NK-92 (cell line): ENCODE data around the gene KRT13.

Source experiments
- DNase-seq: peaks from one replicate; lab custom pipeline; 2025; ENCODE audit not compliant: unreplicated experiment; lab: John Stamatoyannopoulos, UW

KRT13 gene

DNA sequence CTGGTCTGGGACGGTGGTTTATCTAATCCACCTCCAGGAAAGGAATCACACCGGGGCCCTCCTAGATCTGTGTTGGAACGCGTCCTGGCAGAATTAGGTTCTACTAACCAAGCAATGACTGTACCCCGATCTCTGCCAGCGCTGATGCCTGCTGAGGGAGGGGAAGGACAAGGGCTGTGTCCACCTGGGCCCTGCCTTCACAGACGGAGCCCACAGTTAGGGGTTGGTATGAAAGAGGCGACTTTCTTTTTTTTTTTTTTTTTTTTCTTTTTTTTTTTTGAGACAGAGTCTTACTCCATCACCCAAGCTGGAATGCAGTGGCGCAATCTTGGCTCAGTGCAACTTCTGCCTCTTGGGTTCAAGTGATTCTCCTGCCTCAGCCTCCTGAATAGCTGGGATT, 32.6 kb upstream of the KRT13 start:
- no peak for DNase-seq

DNA sequence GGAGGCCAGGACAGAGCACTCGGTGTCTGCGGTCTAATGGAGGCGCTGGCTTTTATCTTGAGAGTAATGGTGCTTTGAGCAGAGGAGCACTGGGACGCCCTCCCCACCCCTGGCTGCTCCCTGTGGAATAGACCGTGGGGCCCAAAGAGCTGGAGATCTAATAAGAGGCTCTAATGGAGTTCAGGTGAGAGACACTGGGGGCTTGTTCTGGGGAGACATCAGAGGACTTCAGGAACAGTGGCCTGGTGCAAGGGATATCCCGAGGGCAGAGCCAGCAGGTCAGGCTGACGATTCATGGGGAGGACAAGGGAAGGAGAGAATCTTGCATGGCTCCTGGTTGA, 32.2 kb upstream of the KRT13 start:
- DNase-seq: no peak

DNA sequence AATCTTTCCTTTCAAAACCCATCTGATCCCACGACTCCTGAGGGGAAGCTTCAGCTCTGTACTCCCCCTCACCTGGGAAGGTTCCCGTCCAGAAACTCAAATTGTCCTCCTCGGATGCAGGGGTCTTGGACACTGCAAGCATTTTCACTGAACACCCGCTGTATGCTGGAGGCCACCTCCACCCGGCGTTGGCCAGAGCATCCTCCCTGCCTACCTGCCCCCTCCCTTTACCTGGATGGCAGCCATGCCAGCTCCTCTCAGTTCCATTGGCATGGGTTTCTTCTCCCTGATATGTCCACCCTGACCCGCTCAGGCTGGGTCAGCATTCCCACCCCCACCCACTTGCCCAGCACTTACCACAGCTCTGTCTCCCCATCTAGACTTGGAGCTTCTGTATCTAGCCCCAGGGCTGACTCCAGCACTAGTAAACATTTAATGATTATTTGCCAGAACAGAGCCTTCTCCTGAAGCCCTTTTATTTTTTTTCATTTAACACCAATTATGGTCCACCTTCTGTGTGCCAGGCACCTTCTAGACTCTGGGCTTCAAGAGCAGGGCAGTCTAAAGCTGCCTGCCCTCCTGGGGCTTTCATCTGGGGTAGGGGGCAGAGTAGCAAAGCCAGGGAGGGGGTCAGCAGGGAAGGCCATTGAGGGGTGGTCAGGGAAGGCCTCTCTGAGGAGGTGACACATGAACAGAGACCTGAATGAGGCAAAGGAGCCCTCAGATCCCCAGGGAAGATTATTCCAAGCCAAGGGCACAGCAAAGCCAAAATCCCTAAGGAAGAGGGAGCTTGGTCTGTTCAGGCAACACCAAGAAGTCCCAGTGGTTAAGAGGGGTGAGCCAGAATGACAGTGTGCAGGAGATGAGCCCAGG, 31.6 kb upstream of the KRT13 start:
- DNase-seq: no peak

GRCh38 chr17:41535764-41536481, 30.5 kb upstream of the KRT13 start:
- DNase-seq: no peak

DNA sequence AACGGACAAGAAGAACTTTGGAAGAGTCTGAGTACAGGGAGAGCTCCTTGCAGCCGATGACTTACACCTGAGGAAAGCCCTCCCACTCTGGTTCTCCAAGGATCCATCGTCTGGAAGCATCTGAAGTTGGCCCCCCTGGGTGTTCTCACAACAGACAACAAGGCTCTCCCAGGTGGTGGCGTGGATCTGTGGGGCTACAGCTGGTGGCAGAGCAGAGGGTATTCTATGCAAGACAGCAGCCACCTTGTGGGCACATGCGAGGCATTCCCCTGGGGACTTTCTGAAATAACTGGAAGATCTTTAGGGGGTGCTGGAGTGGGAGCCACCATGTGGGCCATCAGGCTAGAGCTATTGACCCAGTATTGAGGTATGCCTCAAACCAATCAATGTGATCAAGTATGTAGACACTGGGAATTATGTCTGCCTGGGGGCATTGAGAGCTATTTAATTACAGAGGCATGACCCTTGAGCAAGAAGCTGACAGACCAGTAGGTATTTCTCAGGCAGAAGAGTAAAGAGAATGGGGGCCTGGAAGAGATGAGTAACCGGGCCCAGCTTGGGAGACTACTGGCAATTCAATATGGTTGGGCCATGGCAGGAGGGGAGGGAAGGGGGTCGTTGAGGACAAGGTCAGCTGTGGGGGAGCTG, 29.6 kb upstream of the KRT13 start:
- DNase-seq: no peak

GRCh38 chr17:41533613-41534012, 28.2 kb upstream of the KRT13 start:
- DNase-seq: no peak

GRCh38 chr17:41532947-41533570, 27.6 kb upstream of the KRT13 start:
- DNase-seq: no peak

- DNase-seq: no peak
Measured at GRCh38 chr17:41531993-41532392, 26.6 kb upstream of the KRT13 start.

- no peak for DNase-seq
Measured at GRCh38 chr17:41530062-41531048, 24.9 kb upstream of the KRT13 start.

GRCh38 chr17:41529491-41529915, 24.1 kb upstream of the KRT13 start:
- DNase-seq: no peak

DNA sequence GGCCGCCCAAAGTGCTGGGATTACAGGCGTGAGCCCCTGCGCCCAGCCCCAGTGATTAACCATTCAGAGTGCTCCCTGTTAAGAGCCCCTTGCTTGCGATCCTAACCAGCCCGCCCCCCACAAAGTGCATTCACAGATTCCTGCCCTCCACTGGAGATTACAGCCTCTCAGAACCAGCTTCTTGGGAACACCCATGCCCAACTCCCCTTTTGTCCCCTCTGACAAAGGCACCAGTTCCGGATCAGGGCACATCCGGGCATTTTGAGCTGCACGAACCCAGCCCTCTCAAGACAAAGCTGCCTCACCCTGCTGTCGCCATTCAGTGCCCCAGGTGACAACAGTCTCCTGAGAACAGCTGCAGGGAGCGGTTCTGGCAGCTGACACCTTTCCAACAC, 23.5 kb upstream of the KRT13 start:
- DNase-seq: no peak

GRCh38 chr17:41527063-41528023, 21.9 kb upstream of the KRT13 start:
- no peak for DNase-seq

- no peak for DNase-seq
Measured at GRCh38 chr17:41524261-41524660, 18.8 kb upstream of the KRT13 start.

DNA sequence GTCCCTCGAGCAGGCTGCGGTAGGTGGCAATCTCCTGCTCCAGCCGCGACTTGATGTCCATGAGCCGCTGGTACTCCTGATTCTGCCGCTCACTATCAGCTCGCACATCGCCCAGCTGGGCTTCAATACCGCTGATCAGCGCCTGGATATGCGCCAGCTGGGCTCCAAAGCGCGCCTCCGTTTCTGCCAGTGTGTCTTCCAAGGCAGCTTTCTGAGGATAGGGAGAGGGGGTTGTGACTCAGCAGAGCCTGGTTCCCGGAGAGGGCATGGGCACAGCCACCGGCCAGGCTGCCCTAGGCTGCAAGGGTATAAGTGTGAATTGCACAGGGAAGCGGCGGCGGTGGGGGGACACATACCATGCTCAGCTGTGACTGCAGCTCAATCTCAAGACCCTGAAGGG, 18.4 kb upstream of the KRT13 start:
- no peak for DNase-seq

- no peak for DNase-seq
Measured at GRCh38 chr17:41523225-41523593, 17.8 kb upstream of the KRT13 start.

DNA sequence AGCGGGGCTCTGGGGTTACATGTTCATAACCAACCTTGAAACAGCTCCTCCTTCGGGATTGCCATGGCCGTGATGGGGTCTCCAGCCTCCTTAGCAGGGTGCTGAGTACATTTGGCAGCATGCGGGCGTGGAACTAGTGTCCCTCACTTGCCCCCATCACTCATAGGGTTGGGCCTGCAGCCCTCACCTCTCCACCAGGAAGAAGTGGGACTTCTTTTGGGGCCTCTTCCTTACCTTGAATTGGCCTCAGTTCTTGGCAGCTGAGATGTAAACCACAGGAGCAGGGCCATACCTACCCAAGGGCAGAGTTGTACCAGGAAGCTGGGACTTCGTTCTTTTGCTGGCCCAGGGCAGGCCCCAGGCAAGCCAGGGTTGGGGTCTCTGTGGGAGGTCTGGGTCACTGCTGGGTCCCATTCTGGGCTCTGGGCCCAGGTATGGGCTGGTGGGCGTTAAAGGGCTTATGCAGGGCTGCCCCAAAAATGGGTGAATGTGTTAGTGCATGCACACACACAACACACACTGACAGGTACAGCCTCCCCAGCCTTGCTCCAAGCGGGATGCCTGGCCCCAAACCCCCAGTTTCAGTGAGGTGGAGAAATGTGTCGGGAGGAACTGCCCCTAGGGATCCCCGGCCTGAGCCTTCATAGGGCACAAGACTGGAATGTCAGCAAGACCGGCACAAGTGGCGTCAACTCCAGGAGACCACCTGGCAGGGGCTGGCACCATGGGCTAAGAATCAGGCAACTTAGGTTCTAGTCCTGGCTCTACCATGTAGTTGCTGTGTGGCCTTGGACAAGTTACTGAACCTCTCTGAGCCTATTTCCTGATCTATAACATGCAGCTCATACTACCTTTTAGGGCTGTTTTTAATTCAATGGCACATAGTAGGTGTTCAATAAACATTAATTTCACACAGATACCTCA, 17.2 kb upstream of the KRT13 start:
- no peak for DNase-seq

- no peak for DNase-seq
Measured at GRCh38 chr17:41521574-41522261, 16.3 kb upstream of the KRT13 start.
